H7 (cell line): Measurements from ENCODE around the gene STARD13. TPM values are rescaled to one million over a fixed set of nuclear protein-coding genes. Genes with fewer than 3 reads are reported as not detected.

Experiments used
- DNase-seq: peaks from one replicate; pipeline ENCODE4 v3.0.0; 2012
- H3K27me3 ChIP-seq: 2 replicates; pipeline ENCODE4 v1.6.0; 2011; ENCODE audit warnings: mild to moderate bottlenecking, low read length; ENCODE audit not compliant: control insufficient read depth, insufficient read depth
- H3K36me3 ChIP-seq: replicated peaks from 2 replicates; pipeline ENCODE4 v1.5.1; 2011; ENCODE audit warnings: low read length; ENCODE audit not compliant: control insufficient read depth, insufficient read depth
- H3K4me3 ChIP-seq: 2 replicates; pipeline ENCODE4 v1.5.1; 2011; ENCODE audit warnings: low read depth, mild to moderate bottlenecking, control low read depth, low read length, moderate library complexity; ENCODE audit not compliant: insufficient read depth
- total RNA-seq: library from RNA; depleted of rRNA; stranded (reverse); fragments of >200 nt; shearing (Covaris generic); gene quantifications from 2 replicates; pipeline ENCODE4 v1.2.3, GENCODE V29; 2014

STARD13 gene
- total RNA-seq, 1 experiment from 2014 or later: 0.73 TPM

DNA sequence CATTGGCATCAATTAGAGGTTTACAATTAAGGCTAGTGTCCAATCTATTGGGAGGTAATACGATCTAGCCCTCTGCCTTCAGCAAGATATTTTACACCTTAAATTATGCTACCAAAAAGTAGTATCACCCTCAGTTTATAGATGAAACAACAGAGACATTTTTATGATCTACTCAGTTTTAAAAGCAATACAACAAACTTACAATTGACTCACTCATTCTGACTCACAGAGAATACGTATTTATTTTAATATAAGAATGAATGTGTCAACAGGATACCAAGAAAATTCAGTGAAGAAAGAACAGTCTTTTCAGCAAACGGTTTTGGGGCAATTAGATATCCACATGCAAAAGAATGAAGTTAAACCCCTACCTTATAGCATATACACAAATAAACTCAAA is 32.5 kb upstream of the STARD13 start:
- H3K4me3 ChIP-seq: no peak overlapping the region
- no peak for DNase-seq
- H3K36me3 ChIP-seq: no peaks in the 10 kb centered on the region
- no peaks in the 10 kb centered on the region for H3K27me3 ChIP-seq

DNA sequence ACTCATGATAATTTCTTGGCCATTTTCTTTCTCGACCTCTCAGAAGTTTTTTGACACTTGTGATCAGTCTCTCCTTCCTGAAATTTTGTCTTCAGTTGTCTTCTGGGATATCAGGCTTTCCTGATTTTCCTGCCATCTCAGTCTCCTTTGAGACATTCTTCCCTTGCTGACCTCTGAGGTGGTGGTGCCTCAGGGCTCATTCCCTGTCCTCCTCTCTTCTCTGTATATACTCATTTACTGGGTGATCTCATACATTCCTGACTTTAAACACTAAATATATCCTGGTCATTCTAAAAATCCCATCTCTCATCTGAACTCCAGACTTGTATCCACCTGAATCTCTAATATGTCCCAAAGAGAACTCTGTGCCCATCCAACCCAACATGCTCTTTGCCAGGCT is 31.3 kb upstream of the STARD13 start:
- H3K27me3 ChIP-seq: no peaks in the 10 kb centered on the region
- DNase-seq: no peak
- H3K36me3 ChIP-seq: no peaks in the 10 kb centered on the region
- H3K4me3 ChIP-seq: no peak overlapping the region

DNA sequence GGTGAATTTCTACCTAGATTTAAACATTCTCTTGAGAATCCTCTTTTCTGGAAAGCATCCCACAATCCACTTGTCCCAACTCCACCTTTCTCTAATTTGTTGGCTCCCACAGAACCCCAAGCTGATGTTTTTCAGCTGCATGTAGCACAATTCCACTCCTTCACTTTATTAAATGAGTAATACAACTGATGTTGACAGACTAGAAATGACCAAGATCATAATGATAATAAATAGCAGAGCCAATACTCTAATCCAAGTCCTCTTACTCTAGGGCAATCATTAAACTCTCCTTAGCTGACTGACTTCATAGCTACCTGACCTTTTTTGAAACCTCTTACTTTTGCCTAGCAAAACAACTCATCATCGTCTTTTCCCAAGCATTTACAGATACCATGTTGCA is 27.9 kb upstream of the STARD13 start:
- H3K4me3 ChIP-seq: no peak overlapping the region
- no peak for DNase-seq
- H3K27me3 ChIP-seq: no peaks in the 10 kb centered on the region
- no peaks in the 10 kb centered on the region for H3K36me3 ChIP-seq

DNA sequence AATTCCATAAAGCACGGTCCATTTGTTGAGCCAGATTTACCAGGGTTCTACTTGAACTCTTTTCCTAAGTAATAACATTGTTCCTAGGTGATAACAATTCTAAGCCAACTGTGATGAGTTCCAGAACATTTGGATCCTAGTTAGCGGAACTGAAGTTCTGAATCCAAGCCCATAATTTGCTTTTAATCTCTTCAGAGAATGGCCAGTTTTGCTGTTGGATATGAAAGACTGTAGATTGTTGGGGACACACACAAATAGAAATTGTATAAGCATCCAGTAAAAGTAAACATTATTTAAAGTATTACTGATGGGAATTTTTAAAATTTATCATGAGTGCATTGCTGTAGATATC is 27.3 kb upstream of the STARD13 start:
- no peak for DNase-seq
- Histone ChIP-seq H3K27me3 (no peaks in the 10 kb centered on the region), H3K4me3 (no peak overlapping the region), H3K36me3 (no peaks in the 10 kb centered on the region)

DNA sequence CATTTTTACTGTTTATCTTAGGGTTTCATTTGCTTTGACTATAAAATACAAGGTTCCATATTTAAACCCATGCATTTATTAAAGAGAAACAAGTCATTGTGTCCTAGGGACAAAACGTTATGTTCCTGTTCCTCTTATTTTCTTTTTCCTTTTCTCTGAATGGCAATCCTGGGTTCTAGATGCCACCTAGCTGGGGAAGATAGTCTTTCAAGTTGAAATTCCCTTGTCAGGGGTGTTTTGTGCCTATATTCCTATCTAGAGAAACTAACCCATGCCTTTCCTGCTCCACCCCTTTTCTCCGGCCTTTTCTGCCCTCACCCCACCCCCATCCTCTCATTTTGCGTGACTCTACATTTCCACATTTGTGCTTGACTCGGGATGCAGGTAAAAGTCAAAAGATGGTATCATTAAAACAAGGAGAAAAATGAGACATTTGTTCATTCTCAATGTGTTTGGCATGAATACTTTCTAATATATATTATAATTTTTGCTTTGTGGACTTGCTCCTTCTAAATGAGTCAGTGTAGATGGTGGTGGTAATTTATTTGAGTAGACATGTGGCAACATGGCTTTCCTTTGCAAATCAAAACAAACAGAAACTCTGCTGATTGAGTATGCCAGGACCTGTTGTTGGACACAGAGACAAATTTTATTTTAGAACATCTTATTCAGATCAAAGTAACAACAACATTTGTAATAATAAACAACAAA is 26.8 kb upstream of the STARD13 start:
- no peak overlapping the region for H3K4me3 ChIP-seq
- H3K27me3 ChIP-seq: no peaks in the 10 kb centered on the region
- no peak for DNase-seq
- H3K36me3 ChIP-seq: no peaks in the 10 kb centered on the region

DNA sequence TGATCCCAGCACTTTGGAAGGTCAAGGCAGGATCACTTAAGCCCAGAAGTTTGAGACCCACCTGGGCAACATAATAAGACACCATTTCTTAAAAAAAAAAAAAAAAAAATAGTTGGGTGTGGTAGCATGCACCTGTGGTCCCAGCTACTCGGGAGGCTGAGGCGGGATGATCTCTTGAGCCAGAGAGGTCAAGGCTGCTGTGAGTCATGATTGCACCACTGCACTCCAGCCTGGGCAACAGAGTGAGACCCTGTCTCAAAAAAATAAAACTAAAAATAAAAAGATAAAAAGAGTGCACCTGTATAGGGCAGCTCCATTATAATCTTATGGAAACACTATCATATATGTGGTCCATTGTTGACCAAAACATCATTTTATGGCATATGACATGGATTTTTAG is 25.5 kb upstream of the STARD13 start:
- Histone ChIP-seq H3K36me3 (no peaks in the 10 kb centered on the region), H3K27me3 (no peaks in the 10 kb centered on the region), H3K4me3 (no peak overlapping the region)
- DNase-seq: no peak

DNA sequence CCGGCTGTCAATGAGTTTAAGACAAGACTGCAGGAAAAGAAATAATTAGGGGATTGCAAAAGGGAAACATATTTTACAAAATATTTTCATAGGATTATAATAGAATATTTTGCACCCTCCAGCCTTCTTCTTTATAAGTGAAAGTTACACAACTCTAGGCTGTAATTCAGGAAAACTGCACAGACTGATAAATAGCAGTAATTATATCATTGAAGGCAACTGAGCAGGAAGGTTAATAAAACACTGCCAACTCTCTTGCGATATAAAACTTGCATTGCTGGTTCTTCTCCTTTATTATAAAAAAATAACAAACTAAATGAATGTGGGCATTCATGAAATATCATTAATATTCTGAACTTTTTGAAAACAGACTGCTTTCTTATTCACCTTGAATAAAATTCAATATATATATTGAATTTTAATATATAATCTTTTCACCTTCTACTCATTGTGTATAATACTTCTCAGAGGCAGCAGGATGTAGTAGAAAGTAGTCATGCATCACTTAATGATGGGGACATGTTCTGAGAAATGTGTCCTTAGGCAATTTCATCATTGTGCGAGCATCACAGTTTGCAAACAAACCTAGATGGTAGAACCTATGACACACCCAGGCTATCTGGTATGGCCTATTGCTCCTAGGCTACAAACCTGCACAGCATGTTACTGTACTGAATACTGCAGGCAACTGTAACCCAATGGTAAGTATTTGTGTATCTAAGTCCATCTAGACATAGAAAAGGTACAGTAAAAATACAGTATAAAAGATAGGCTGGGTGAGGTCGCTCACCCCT is 24.9 kb upstream of the STARD13 start:
- Histone ChIP-seq H3K27me3 (no peaks in the 10 kb centered on the region), H3K4me3 (no peak overlapping the region), H3K36me3 (no peaks in the 10 kb centered on the region)
- no peak for DNase-seq

DNA sequence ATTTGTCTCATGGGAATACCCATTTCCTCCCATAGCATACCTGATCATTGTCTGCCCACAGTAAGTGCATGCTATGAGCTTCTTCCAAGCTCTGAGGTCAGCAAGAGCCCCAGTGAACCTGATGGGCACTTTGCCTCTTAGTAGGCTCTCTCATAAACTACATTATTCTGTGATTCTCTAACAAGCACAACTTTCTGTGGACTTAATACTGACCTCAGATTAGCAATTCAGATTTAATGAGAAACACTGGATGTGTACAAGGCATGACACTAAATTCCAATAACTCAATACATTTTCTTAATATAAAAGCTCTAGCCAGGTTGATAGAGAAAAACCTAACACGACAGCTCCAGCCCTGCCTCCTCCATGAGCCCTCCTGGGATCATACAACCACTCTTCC is 23.3 kb upstream of the STARD13 start:
- H3K36me3 ChIP-seq: no peaks in the 10 kb centered on the region
- no peak overlapping the region for H3K4me3 ChIP-seq
- H3K27me3 ChIP-seq: no peaks in the 10 kb centered on the region
- DNase-seq: no peak

DNA sequence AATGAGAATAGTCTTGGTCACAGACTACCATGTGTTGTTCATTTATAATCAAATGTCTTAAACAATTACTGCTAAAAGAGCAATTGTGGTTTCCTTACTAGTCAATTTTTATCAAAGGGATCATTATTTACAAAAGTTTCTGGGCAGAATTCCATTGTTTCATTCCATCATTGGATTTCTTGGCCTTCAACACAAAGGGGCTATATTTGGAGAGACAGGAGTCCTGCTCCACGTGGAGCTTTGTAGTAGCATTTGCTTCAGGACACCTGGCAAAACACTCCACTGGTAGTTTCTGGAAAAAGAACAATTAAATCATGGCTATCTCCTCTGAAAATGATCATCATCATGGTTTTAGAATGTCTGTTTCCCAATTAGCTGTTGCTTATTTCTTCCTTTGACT is 22.3 kb upstream of the STARD13 start:
- H3K4me3 ChIP-seq: no peak overlapping the region
- DNase-seq: no peak
- H3K27me3 ChIP-seq: no peaks in the 10 kb centered on the region

DNA sequence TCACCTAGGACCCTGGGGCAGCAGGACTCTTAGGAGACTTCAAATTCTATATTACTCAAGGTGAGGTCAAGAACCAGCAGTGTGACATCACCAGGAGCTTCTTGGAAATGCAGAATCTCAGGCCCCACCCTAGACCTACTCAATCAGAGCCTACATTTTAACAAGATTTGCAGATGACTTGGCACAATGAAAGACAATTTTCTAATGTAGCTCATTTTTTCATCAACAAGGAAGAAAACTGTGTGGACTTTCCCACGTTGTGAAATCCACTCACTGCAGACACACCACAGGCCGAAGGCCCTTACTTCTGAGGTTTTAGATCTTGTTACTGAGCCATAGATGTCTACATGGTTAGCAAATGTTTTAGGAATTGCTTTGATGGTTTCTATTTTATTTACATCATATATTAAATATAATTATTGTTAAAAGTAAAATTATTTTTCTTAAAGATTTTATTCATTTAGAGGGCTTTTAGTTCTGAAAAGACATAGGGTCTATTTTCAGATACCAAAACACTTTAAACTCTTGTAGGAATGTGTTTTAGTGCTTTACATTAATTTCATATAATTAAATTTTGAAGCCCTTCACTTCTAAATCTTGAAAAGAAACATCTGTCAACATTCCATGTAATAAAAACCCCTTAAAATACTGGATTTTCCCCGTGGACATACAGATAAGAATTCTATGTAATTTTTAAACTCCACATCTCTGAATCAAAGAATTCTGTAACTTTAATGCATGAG is 18.5 kb upstream of the STARD13 start:
- DNase-seq: no peak
- Histone ChIP-seq H3K36me3 (no peaks in the 10 kb centered on the region), H3K4me3 (no peak overlapping the region), H3K27me3 (no peaks in the 10 kb centered on the region)

More for the DNA sequence above, 22.3 kb upstream of the STARD13 start:
- no peaks in the 10 kb centered on the region for H3K36me3 ChIP-seq

DNA sequence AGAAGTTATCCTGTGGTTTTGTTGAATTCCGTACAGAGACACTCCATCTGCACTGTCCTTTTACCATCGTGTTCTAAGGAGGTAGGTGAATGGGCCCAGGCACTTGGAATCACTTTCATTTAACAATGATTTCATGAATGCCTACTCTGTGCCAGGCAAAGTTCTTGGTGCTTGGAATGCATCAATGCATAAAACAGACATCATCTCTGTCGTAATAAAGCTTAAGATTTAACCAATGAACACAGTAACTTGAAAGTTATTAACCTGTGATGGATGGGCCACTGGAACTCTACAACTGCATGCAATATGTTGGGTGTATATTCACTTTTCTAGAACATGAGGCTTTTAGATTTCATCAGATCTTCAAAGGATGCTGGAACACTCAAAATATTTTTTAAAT is 14.1 kb upstream of the STARD13 start:
- H3K4me3 ChIP-seq: no peak overlapping the region
- no peaks in the 10 kb centered on the region for H3K27me3 ChIP-seq
- no peaks in the 10 kb centered on the region for H3K36me3 ChIP-seq
- DNase-seq: no peak

DNA sequence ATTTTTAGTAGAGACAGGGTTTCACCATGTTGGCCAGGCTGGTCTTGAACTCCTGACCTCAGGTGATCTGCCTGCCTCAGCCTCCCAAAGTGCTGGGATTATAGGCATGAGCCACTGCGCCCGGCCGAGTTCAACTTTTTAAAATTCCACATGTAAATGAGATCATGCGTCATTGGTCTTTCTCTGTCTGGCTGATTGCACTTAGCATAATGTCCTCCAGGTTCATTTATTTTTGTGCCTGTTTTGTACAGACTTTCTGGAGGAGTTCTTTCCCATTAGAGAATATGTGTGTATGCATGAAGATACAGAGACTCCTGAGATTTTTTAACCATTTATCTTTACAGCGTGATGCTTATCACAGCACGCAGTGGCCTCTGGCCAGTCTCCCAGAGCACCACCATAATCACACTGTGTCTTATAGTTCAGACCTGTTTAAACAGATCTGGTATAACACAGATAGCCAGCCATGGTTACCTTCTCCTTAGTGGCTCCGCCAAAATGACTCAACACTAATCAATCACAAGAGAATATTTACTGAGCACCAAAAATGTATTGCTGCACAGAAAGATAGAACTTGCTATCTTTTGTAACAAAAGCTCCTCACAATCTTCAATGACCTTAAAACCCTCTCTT is 11.4 kb upstream of the STARD13 start:
- DNase-seq: no peak
- Histone ChIP-seq H3K4me3 (no peak overlapping the region), H3K36me3 (no peaks in the 10 kb centered on the region), H3K27me3 (no peaks in the 10 kb centered on the region)

DNA sequence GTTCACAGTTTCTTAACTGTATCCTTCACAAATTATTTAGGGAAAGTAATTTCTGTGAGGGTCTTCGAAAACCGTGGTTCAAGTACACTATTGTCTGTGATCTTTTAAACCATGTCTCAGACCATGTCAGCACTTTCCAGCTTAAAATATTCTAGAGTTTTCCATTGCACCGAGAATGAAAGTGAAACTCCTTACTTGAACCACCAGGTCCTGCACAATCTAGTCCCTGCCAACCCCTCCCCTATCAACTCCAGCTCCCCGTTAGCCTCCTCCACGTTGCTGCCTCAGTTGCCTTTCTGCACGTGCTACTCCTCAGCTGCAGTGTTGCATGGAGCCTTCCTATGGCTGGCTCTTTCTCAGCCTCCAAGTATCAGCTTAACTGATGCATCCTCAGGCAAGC is 7.2 kb upstream of the STARD13 start:
- no peak overlapping the region for H3K4me3 ChIP-seq
- H3K27me3 ChIP-seq: no peaks in the 10 kb centered on the region; the same call in 1 of the 2 replicates
- DNase-seq: no peak
- no peaks in the 10 kb centered on the region for H3K36me3 ChIP-seq

DNA sequence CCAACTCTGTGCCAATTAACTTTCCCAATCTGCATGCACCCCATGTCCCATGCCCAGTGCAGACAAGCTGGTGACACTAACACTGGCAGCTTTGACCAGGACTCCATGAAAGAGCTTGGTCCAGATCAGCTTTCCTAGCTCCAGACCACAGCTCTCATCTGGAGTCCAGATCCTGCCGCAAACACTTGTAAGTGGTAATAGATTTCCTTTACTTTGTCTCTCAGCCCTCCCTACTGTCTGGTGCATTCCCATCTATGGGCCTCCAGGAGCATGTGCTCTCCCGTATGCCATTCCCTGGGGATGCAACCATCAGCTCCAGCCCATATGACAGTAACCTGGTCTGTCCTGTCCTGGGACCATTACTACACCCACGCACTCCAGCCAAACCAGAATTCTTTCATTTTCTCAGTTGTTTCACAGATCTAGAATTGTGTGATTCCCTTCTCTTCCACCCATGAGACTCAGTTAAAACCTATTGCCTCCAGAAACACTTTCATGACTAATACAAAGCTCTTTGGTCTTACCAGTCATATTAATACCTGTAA is 4.9 kb upstream of the STARD13 start:
- Histone ChIP-seq H3K4me3 (no peak overlapping the region), H3K36me3 (no peaks in the 10 kb centered on the region), H3K27me3 (no peaks in the 10 kb centered on the region; the same call in 1 of the 2 replicates)
- DNase-seq: no peak
